HepG2 (cell line): ENCODE data around the gene OST4. TPM values are rescaled to one million over a fixed set of nuclear protein-coding genes. Genes with fewer than 3 reads are reported as not detected.
A peak's percentile ranks its signal among the peaks of the same experiment; 100 is the strongest.

ENCODE experiments used
- BRCA1 ChIP-seq: sonication (generic); formaldehyde crosslinking; IDR thresholded peaks from 2 replicates; pipeline ENCODE4 v1.4.0; 2020; ENCODE audit warnings: missing genetic modification reagents
- GATAD2A ChIP-seq: IDR thresholded peaks from 2 replicates; pipeline ENCODE4 v1.6.1; 2016
- KDM3A ChIP-seq: IDR thresholded peaks from 2 replicates; pipeline ENCODE4 v1.6.1; 2018; ENCODE audit warnings: low read depth, missing compliant biosample characterization
- KLF15 ChIP-seq: sonication (generic); formaldehyde crosslinking; IDR thresholded peaks from 2 replicates; pipeline ENCODE4 v1.8.1; 2023; ENCODE audit warnings: borderline replicate concordance, mild to moderate bottlenecking, inconsistent platforms, missing genetic modification reagents, mixed read lengths
- MZF1 ChIP-seq: sonication (generic); formaldehyde crosslinking; IDR thresholded peaks from 2 replicates; pipeline ENCODE4 v1.8.1; 2023; ENCODE audit warnings: mild to moderate bottlenecking, missing genetic modification reagents, borderline replicate concordance
- SMYD3 ChIP-seq: sonication (generic); formaldehyde crosslinking; IDR thresholded peaks from 2 replicates; pipeline ENCODE4 v1.8.1; 2023; ENCODE audit warnings: mild to moderate bottlenecking, missing genetic modification reagents
- TAF15 ChIP-seq: fragments of 200-400 bp; formaldehyde crosslinking; IDR thresholded peaks from one replicate; pipeline ENCODE4 v1.6.1; 2018; ENCODE audit warnings: mild to moderate bottlenecking, low read depth, low read length; ENCODE audit not compliant: poor library complexity, severe bottlenecking
- YY1 ChIP-seq: IDR thresholded peaks from 2 replicates; pipeline ENCODE4 v1.6.1; 2011; ENCODE audit warnings: low read length, low read depth, moderate library complexity, mild to moderate bottlenecking; ENCODE audit not compliant: insufficient read depth, insufficient replicate concordance
- ZNF138 ChIP-seq: sonication (generic); formaldehyde crosslinking; IDR thresholded peaks from 2 replicates; pipeline ENCODE4 v1.5.0; 2020; ENCODE audit warnings: mild to moderate bottlenecking, low read depth, missing genetic modification reagents
- ZSCAN29 ChIP-seq: sonication (generic); formaldehyde crosslinking; conservative IDR thresholded peaks from 2 replicates; pipeline ENCODE4 v1.4.0; 2020; ENCODE audit warnings: mild to moderate bottlenecking, missing genetic modification reagents
- polyA plus RNA-seq, 8 experiments: library from polyadenylated mRNA; depleted of rRNA in 3 of 8; stranded (reverse) in 7 of 8; unstranded in 1 of 8; fragments of >200 nt; fragmentation: Illumina TruSeq in 4 of 8; extraction: Trizol in 4 of 8; gene quantifications; 2 replicates each; pipeline versions ENCODE4 v1.2.1 to v1.2.3, GENCODE V29; 2011 to 2016; ENCODE audit warnings: low read depth in 4 of 8, missing spikeins in 1 of 8, mixed read lengths in 1 of 8; ENCODE audit not compliant: insufficient read depth in 1 of 8
- total RNA-seq, 5 experiments: library from RNA; depleted of rRNA; stranded (reverse); fragments of >200 nt; fragmentation: Illumina TruSeq; extraction: Trizol; gene quantifications; 2 replicates each; pipeline ENCODE4 v1.2.3, GENCODE V29; 2016; ENCODE audit warnings: low read depth in 1 of 5
- TF ChIP-seq, protein P1 (sequence below): sonication (generic); formaldehyde crosslinking; IDR thresholded peaks from 2 replicates; pipeline ENCODE4 v1.4.0; 2020; ENCODE audit warnings: missing genetic modification reagents
- TF ChIP-seq, protein P2 (sequence below): sonication (generic); formaldehyde crosslinking; IDR thresholded peaks from 2 replicates; pipeline ENCODE4 v1.5.1; 2020; ENCODE audit warnings: missing genetic modification reagents, mild to moderate bottlenecking, borderline replicate concordance

Gene OST4
- total and polyA plus RNA-seq, 2 of the 13 experiments (the other 11 are each of a cell fraction or from before 2014, with no cell fraction given): 498 to 584 TPM

DNA sequence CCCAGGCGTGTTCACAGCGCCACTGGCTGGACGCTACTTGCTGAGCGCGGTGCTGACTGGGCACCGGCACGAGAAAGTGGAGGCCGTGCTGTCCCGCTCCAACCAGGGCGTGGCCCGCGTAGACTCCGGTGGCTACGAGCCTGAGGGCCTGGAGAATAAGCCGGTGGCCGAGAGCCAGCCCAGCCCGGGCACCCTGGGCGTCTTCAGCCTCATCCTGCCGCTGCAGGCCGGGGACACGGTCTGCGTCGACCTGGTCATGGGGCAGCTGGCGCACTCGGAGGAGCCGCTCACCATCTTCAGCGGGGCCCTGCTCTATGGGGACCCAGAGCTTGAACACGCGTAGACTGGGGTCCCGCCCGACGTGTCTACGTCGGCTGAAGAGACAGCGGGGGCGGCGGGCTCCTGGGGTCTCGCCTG lies 14.2 kb upstream of the OST4 start (continued):
- TF ChIP-seq, protein P1, sequence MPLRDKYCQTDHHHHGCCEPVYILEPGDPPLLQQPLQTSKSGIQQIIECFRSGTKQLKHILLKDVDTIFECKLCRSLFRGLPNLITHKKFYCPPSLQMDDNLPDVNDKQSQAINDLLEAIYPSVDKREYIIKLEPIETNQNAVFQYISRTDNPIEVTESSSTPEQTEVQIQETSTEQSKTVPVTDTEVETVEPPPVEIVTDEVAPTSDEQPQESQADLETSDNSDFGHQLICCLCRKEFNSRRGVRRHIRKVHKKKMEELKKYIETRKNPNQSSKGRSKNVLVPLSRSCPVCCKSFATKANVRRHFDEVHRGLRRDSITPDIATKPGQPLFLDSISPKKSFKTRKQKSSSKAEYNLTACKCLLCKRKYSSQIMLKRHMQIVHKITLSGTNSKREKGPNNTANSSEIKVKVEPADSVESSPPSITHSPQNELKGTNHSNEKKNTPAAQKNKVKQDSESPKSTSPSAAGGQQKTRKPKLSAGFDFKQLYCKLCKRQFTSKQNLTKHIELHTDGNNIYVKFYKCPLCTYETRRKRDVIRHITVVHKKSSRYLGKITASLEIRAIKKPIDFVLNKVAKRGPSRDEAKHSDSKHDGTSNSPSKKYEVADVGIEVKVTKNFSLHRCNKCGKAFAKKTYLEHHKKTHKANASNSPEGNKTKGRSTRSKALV (CRISPR knock-in tag): peak; percentile 43; the same call in 1 of the 2 replicates
- TF ChIP-seq BRCA1 (CRISPR knock-in tag) (no peak), YY1 (no peak), TAF15 (no peak), ZSCAN29 (CRISPR knock-in tag) (peak; percentile 98), ZNF138 (no peak), MZF1 (CRISPR knock-in tag) (peak; percentile 92; the same call in 1 of the 2 replicates), KDM3A (CRISPR knock-in tag) (peak; percentile 67; the same call in 1 of the 2 replicates), SMYD3 (CRISPR knock-in tag) (no peak), KLF15 (CRISPR knock-in tag) (no peak), GATAD2A (CRISPR knock-in tag) (peak; percentile 64)
- TF ChIP-seq, protein P2, sequence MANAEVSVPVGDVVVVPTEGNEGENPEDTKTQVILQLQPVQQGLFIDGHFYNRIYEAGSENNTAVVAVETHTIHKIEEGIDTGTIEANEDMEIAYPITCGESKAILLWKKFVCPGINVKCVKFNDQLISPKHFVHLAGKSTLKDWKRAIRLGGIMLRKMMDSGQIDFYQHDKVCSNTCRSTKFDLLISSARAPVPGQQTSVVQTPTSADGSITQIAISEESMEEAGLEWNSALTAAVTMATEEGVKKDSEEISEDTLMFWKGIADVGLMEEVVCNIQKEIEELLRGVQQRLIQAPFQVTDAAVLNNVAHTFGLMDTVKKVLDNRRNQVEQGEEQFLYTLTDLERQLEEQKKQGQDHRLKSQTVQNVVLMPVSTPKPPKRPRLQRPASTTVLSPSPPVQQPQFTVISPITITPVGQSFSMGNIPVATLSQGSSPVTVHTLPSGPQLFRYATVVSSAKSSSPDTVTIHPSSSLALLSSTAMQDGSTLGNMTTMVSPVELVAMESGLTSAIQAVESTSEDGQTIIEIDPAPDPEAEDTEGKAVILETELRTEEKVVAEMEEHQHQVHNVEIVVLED (CRISPR knock-in tag): no peak
